Neural cell (in vitro differentiated cells): ENCODE measurements around the gene TMBIM6. TPM values are rescaled to one million over a fixed set of nuclear protein-coding genes. Genes with fewer than 3 reads are reported as not detected.

ENCODE experiments used
- H2AFZ ChIP-seq: fragments of 200-600, 300-800 bp; sonication (generic), shearing (Covaris generic); 2 replicates; pipeline ENCODE4 v1.6.0; 2014; ENCODE audit warnings: low read depth, mild to moderate bottlenecking, antibody characterized with exemption, low read length, moderate library complexity
- H3F3A ChIP-seq: fragments of 200-600 bp; shearing (Covaris generic); 2 replicates; pipeline ENCODE4 v1.6.1; 2016; ENCODE audit warnings: mild to moderate bottlenecking, moderate library complexity, mixed read lengths, antibody characterized with exemption, low read length; ENCODE audit not compliant: insufficient read depth, poor library complexity, severe bottlenecking
- H3K27ac ChIP-seq: fragments of 200-600, 300-800 bp; sonication (generic), shearing (Covaris generic); 2 replicates; pipeline ENCODE4 v1.5.1; 2014; ENCODE audit warnings: mild to moderate bottlenecking, low read length, moderate library complexity
- H3K27me3 ChIP-seq: fragments of 300-800, 200-600 bp; sonication (generic), shearing (Covaris generic); 2 replicates; pipeline ENCODE4 v1.6.0; 2014; ENCODE audit warnings: mild to moderate bottlenecking, low read depth, low read length, moderate library complexity; ENCODE audit not compliant: insufficient read depth
- H3K36me3 ChIP-seq: fragments of 300-800, 200-600 bp; sonication (generic), shearing (Covaris generic); 2 replicates; pipeline ENCODE4 v1.5.1; 2014; ENCODE audit warnings: mild to moderate bottlenecking, antibody characterized with exemption, low read length, moderate library complexity; ENCODE audit not compliant: insufficient read depth
- H3K4me2 ChIP-seq: fragments of 300-800, 200-600 bp; sonication (generic), shearing (Covaris generic); 2 replicates; pipeline ENCODE4 v1.6.0; 2014; ENCODE audit warnings: mild to moderate bottlenecking, low read length
- H3K4me3 ChIP-seq: fragments of 300-800, 200-600 bp; sonication (generic), shearing (Covaris generic); 2 replicates; pipeline ENCODE4 v1.5.1; 2014; ENCODE audit warnings: mild to moderate bottlenecking, low read length, moderate library complexity
- H3K79me2 ChIP-seq: fragments of 200-600 bp; shearing (Covaris generic); replicated peaks from 2 replicates; pipeline ENCODE4 v1.6.0; 2014; ENCODE audit warnings: mild to moderate bottlenecking, low read length, moderate library complexity; ENCODE audit not compliant: insufficient read depth
- H3K9ac ChIP-seq: fragments of 300-800, 200-600 bp; sonication (generic), shearing (Covaris generic); 2 replicates; pipeline ENCODE4 v1.6.1; 2016; ENCODE audit warnings: mild to moderate bottlenecking, low read length, mixed read lengths
- H3K9me2 ChIP-seq: fragments of 200-600 bp; shearing (Covaris generic); 2 replicates; pipeline ENCODE4 v1.6.1; 2016; ENCODE audit warnings: mild to moderate bottlenecking, low read length, mixed read lengths; ENCODE audit not compliant: insufficient read depth
- H3K9me3 ChIP-seq: fragments of 200-600, 300-800 bp; sonication (generic), shearing (Covaris generic); 2 replicates; pipeline ENCODE4 v1.6.1; 2016; ENCODE audit warnings: mild to moderate bottlenecking, mixed run types, low read length, moderate library complexity, mixed read lengths
- H4K20me1 ChIP-seq: fragments of 200-600 bp; shearing (Covaris generic); 2 replicates; pipeline ENCODE4 v1.6.1; 2016; ENCODE audit warnings: mild to moderate bottlenecking, mixed run types; ENCODE audit not compliant: insufficient read depth
- CTCF ChIP-seq: fragments of 450-650 bp; IDR thresholded peaks from 2 replicates; pipeline ENCODE4 v1.5.1; 2014; ENCODE audit warnings: antibody characterized with exemption, mild to moderate bottlenecking, moderate library complexity; ENCODE audit not compliant: poor library complexity, severe bottlenecking
- MXI1 ChIP-seq: fragments of 450-650 bp; conservative IDR thresholded peaks from 2 replicates; pipeline ENCODE4 v1.6.1; 2014; ENCODE audit warnings: antibody characterized with exemption, mild to moderate bottlenecking; ENCODE audit not compliant: poor library complexity, severe bottlenecking
- POLR2AphosphoS5 ChIP-seq: IDR thresholded peaks from 2 replicates; pipeline ENCODE4 v1.6.1; 2012
- RAD21 ChIP-seq: fragments of 450-650 bp; conservative IDR thresholded peaks from 2 replicates; pipeline ENCODE4 v1.6.1; 2014; ENCODE audit warnings: antibody characterized with exemption, mild to moderate bottlenecking, moderate library complexity
- REST ChIP-seq: IDR thresholded peaks from 2 replicates; pipeline ENCODE4 v1.6.1; 2012; ENCODE audit warnings: borderline replicate concordance
- SMC3 ChIP-seq: fragments of 450-650 bp; conservative IDR thresholded peaks from 2 replicates; pipeline ENCODE4 v1.6.1; 2014; ENCODE audit warnings: antibody characterized with exemption, mild to moderate bottlenecking, moderate library complexity; ENCODE audit not compliant: poor library complexity
- TAF1 ChIP-seq: IDR thresholded peaks from 2 replicates; pipeline ENCODE4 v1.6.1; 2012; ENCODE audit warnings: low read depth
- polyA plus RNA-seq: library from polyadenylated mRNA; depleted of rRNA; stranded (reverse); fragments of >200 nt; gene quantifications from 2 replicates; pipeline ENCODE4 v1.2.3, GENCODE V29; 2014

The TMBIM6 gene
- polyA plus RNA-seq, 1 donor from 2014 or later = 308 TPM

DNA sequence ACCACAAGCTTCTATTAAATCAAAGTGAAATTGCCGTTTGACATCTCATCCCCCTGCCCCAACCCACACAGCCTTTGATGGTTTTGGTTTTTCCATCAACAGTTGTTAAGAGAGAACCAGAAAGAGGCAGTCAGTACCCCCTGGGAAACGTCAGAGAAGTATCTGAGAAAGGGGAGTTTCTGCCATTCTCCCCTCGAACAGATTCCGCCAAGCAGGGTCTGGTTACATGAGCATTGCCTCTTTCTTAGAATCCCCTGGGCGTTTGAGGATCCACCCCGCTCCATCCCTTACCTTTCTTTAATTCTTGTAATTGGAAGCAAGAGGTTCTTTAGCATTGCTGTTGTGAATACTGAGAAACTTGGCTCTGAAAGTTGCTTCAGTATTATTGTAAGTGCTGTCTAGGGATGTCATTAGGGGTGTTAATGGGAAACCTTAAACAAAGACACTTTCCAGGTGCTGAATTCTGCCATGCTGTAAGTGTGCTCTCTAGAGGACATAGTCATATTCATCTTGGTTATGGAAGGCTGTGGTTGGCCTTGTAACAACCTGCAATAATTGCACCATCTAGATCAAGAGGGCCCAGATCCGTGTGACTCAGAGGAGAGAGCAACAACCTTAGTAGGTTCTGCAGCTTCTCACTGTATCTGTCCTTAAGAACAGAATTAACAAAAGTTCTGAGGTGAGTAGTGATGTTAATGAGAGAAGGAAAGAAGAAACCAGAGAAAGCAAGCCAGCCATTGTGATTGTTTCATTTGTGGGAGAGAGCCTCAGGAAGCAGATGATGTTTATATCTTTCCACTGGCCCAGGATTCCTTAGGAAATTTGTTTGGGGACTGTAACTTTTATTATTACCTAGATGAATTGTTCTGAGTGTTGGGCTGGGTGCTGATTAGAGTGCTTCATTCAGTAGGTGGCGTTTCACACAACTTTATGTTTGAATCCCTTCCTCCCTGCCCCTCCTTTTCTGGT is 9.0 kb downstream of the TMBIM6 start:
- no peaks in the 10 kb centered on the region for H3F3A ChIP-seq
- peaks cover 16% of the 10 kb centered on the region for H4K20me1 ChIP-seq
- H3K4me2 ChIP-seq = no peak overlapping the region
- H3K36me3 ChIP-seq = peaks cover 13% of the 10 kb centered on the region
- H3K9ac ChIP-seq = no peak overlapping the region
- H3K9me2 ChIP-seq = no peaks in the 10 kb centered on the region
- no peak for TF ChIP-seq MXI1
- no peak for TF ChIP-seq REST
- TF ChIP-seq TAF1 = no peak
- no peak overlapping the region for H3K4me3 ChIP-seq
- H3K27me3 ChIP-seq = no peaks in the 10 kb centered on the region
- peaks cover 88% of the 10 kb centered on the region for H3K79me2 ChIP-seq
- no peak overlapping the region for H3K27ac ChIP-seq
- no peak overlapping the region for H2AFZ ChIP-seq
- H3K9me3 ChIP-seq = no peaks in the 10 kb centered on the region

DNA sequence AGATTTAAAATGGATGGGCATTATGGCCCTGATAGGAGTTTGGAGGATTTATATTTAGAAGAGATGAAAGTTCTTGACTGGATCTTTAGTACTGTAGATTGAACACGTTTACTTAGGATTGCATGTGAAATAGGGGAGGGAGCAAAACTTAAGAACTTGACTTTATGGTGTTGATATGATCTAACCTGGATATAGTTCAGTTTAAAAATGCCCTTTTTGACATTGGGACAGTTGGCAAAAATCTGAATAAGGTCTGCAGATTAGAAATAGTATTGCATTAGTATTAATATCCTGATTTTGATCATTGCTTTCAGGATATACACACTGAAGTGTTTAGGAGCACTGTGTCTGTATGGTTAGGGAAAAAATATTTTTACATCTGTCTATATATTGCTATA is 9.6 kb downstream of the TMBIM6 start:
- peaks cover 82% of the 10 kb centered on the region for H3K79me2 ChIP-seq
- H3K4me2 ChIP-seq = no peak overlapping the region
- H3K9me2 ChIP-seq = no peaks in the 10 kb centered on the region
- H3K27me3 ChIP-seq = no peaks in the 10 kb centered on the region
- H2AFZ ChIP-seq = no peak overlapping the region
- no peaks in the 10 kb centered on the region for H3K9me3 ChIP-seq
- peaks cover 14% of the 10 kb centered on the region for H3K36me3 ChIP-seq
- no peaks in the 10 kb centered on the region for H3F3A ChIP-seq
- H3K27ac ChIP-seq = no peak overlapping the region
- H3K4me3 ChIP-seq = no peak overlapping the region
- H3K9ac ChIP-seq = no peak overlapping the region
- H4K20me1 ChIP-seq = peaks cover 16% of the 10 kb centered on the region
- TF ChIP-seq CTCF (no peak), POLR2AphosphoS5 (no peak), RAD21 (no peak), SMC3 (no peak), TAF1 (no peak), REST (no peak)
